GF-D8 (cell line): ENCODE data around the gene CD36.

Source experiments
- DNase-seq: peaks from one replicate; lab custom pipeline; 2025; lab: John Stamatoyannopoulos, UW

CD36 gene

GRCh38 chr7:80629023-80629422 is 9.4 kb upstream of the CD36 start:
- no peak for DNase-seq

DNA sequence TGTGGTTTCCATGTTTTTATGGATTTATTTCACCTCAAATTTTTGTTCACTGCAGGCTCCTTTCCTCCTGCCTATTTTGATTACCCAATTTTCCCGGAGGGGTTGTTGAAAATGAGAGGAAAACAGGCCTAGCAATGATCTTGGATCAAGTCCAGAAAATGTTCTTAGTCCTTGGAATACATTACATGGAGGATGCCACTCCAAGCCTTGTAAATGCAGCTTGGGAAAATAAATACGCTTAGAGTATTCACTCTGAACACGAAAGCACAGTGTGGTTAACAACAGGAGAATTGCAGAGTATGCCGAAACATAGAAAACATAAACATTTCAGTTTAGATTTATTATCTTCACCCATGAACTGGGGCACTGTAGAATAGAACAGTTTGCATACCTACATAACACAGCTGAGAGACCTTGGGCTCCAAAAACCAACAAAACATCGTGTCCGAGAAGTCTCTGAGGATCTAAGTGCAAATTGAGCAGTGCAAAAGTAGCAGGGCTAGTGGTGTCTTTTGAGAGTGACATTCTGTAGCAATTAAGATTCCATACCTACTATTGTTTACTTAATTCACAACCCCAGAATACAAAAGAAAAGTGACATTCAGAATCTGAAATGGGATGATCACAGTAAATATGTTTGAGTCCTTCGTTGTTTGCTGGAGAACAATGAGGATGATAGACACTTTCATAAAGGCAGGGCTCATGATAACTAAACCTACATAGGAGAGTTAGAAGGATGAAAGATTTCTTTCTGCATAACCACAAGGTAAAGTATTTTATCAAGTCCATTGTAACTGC is 7.6 kb upstream of the CD36 start:
- no peak for DNase-seq

DNA sequence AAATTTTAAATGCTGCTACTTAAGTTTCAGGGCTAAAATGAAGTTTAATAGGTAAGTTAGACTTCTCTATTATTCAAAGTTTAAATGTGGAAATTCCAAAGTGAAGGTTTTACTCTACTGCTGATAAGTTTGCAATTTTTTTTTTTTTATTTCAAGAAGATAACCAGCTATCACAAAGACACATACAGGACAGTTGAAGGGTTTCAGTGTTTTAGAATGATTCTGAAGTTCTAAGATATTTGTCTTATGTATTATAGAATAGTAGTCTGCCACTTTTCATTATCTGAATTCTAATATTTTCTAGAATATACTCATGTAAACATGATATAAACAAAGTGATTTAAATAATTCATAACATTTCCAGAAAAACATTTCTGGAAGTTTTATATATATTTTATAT is 7.0 kb upstream of the CD36 start:
- no peak for DNase-seq

- DNase-seq = no peak
These were observed 6.3 kb upstream of the CD36 start for GRCh38 chr7:80632139-80632538.

- DNase-seq = no peak
These were observed 5.6 kb upstream of the CD36 start for GRCh38 chr7:80632819-80633218.

- DNase-seq = peak; percentile 87
These were observed 3.9 kb upstream of the CD36 start for GRCh38 chr7:80634505-80634904.

DNA sequence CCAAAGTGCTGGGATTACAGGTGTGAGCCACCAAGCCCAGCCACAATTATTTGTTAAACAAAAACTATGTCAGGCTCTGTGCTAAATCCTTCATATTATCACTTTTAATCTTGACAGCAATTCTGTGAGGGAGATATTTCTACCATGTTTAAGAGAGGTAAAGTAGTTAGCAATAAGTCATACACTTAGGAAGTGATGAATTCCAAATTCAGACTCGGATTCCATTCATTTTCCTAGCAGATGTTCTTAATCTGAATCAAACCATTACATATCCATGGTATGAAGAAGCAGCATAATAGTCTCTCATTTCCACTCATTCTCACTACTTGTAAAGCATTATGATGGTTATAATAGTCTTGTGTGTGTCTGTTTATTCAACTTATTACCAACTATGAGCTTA is 2.9 kb upstream of the CD36 start:
- no peak for DNase-seq

- no peak for DNase-seq
These were observed 2.4 kb upstream of the CD36 start for GRCh38 chr7:80635998-80636397.

DNA sequence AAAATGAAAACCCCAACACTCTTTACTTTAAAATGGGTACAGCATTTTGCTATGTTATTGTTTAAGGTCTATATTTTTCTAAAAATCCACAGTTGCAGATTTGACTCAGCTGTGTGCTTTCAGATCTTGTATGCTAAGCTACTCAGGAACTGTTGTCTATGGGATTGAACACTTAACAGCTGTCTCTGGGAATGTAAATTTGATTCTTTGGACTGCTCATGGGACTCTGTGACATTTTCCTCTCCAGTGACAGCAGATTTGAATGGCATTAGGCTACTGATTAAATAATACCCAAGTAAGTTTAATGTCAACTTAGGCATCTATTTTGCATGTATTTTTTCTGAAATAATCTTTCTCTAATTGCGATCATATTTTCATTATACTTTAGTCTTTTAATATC is 1.7 kb upstream of the CD36 start:
- no peak for DNase-seq

DNA sequence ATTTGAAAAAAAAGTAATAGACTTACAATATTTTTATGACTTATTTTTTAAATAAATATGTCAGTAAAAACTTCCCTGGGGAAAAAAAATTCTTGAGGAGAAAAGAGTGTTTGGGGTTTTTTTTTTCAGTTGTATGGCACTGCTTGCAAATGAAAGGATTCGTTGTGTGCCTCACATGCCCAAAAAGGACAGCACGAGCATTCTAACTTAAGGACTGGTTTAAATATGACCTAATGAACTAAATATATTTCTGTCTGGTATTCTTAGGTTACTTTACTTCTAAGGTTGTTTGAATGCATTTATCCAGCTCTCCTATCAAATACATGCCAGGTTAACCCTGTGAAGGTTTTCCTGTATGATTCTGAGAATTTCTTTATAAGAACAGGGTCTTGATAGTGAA is 988 bp upstream of the CD36 start:
- no peak for DNase-seq

GRCh38 chr7:80639011-80639410 is 569 bp downstream of the CD36 start:
- DNase-seq = no peak

GRCh38 chr7:80640846-80641245 is 2.4 kb downstream of the CD36 start:
- DNase-seq = no peak

DNA sequence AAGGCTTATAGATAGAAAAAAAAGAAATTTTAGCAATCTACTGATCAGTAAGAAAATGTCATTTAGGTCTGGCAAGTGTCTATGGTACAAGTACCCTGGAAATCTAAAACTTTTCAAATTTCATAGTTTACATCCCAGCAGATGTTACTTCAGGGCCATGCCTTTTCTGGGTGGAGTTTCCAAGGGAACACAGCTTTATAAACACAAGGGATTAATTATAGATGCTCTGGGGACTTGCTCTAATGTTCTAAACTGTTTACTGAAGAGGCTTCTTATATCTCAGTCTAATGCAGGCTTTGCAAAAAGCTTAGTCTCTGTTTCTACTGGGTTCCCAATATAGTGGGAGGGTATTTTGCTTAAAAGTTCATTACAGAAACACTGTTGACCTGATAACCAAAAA is 3.1 kb downstream of the CD36 start:
- DNase-seq = no peak

DNA sequence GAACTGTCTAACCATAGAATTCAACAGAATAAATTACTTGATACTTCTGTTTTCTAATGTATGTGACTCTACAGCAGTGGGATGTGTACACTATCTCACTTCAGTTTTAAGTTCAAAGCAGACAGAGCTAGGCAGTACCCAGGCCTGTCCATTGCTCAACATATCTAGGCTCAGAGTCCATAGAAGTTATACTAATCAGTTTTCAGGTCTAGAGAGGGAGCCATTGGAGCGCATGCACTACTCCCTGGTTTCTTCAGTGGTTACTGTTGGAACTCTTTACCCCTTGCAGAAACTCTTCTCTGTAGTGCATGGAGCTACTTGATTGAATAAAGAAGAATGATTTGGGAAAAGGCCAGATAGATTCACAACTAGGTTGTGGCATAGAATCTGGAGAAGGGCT is 4.4 kb downstream of the CD36 start:
- DNase-seq = peak; percentile 6

DNA sequence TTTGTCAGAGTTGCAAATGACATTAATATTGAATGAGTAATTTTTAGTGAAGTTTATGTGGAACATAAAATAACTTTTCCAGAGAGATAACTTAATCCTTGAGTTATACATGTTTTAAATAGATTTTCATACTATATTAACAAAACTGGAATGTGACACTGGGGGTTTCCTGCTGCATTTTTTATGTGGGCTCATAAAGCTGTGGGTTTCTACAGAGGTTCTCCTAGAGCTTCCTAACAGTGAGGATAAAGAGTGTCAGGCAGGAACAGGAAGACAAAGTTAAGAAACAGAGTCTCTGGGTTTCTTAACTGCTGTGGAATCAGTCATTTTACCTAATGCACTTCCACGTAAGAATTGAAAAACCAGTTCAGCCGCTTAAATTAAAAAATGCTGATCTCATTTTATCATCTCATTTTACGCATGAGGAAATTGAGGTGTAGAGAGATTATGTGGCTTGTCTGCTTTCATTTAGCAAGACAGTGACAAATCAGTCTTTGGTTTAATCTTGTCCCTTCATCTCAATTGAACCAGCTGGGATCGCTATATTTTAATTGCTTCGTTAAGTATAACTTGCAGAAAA is 5.0 kb downstream of the CD36 start:
- DNase-seq = peak; percentile 80

DNA sequence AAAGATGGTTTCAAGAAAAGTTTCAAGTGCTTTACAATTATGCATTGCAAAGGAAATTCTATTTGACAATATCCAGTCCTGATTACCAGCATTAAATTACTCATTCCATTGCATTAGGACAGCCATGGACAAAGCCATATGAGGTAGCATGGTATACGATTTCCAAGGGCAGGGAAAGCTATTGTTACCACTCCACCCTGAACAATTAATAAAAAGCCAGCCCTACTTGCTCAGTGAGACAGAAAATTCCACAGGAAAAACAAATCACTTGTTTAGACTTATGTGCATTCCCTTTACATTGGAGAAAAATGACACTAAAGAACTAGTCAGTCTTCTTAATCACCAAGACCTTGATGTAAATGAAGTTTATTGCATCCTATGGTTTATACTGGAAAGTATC is 5.6 kb downstream of the CD36 start:
- no peak for DNase-seq

- no peak for DNase-seq
These were observed 7.8 kb downstream of the CD36 start for GRCh38 chr7:80646083-80646865.

GRCh38 chr7:80647436-80647835 is 9.0 kb downstream of the CD36 start:
- no peak for DNase-seq

GRCh38 chr7:80648031-80648600 is 9.7 kb downstream of the CD36 start:
- DNase-seq = no peak

DNA sequence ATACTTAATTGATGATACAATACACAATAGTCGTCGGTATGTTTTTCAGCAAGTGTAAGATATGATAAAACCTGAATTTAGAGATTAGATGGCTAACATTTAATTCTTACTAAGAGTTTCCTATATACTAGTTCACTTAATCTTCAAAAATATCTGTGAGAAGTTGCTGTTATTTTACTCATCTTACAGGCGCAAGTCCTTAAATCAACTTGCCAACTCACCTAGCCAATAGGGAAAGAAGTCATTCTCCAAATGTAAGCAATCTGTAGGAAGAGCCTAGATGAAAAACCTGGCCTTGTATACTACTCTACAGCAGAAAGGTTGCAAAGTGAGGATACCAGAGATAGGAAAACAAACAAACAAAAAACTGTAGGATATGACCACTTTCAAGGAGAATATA is 10.6 kb downstream of the CD36 start:
- DNase-seq = no peak

GRCh38 chr7:80650030-80650429 is 11.6 kb downstream of the CD36 start:
- DNase-seq = no peak

DNA sequence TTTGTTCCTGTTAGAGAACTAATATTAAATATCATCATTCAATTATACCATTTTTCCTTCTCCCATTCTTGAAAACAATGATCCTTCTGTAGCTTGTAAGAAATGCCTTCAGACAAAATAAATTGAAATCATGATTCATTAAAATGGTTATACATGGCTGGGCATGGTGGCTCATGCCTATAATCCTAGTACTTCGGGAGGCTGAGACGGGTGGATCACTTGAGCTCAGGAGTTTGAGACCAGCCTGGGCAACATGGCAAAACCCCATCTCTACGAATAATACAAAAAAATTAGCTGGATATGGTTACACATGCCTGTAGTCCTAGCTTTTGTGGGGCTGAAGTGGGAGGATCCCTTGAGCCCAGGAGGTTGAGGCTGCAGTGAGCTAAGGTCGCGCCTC is 13.0 kb downstream of the CD36 start:
- DNase-seq = no peak

DNA sequence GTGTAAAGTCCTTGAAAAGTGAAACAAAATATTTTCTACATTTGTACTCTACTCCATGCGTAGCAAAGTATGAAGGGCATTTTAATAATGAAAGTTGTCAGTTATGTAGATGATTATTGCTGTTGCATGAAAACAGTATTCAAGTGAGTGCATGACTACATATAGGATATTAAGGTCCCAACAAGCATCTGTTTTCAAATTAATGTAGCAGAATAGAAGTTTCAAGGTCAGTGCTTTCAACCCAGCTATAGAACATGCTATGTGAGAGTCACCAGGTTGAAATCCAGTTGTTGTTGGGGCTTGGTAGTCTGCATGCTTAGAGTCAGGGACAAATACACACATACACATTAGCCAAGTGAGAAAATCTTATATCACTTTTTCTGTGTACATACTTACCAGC is 14.8 kb downstream of the CD36 start:
- no peak for DNase-seq
